WTC11 (cell line): ENCODE data around the gene NENF.

Experiments used
- ATF6 ChIP-seq: sonication (generic); formaldehyde crosslinking; IDR thresholded peaks from 2 replicates; pipeline ENCODE4 v1.8.1; 2023; ENCODE audit warnings: mild to moderate bottlenecking, missing genetic modification reagents
- CBFB ChIP-seq: sonication (generic); formaldehyde crosslinking; IDR thresholded peaks from 2 replicates; pipeline ENCODE4 v1.8.1; 2022; ENCODE audit warnings: mild to moderate bottlenecking, low read depth, missing genetic modification reagents
- CTCF ChIP-seq: fragments of 200-600 bp; IDR thresholded peaks from 2 replicates; pipeline ENCODE4 v1.8.0; 2022; ENCODE audit warnings: antibody characterized with exemption
- E2F4 ChIP-seq: sonication (generic); formaldehyde crosslinking; IDR thresholded peaks from 2 replicates; pipeline ENCODE4 v1.8.1; 2022; ENCODE audit warnings: low read depth, mild to moderate bottlenecking, moderate library complexity, missing genetic modification reagents, borderline replicate concordance
- FOXP4 ChIP-seq: sonication (generic); formaldehyde crosslinking; IDR thresholded peaks from 2 replicates; pipeline ENCODE4 v1.8.0; 2022; ENCODE audit warnings: mild to moderate bottlenecking, missing genetic modification reagents
- NR1H2 ChIP-seq: sonication (generic); formaldehyde crosslinking; IDR thresholded peaks from 2 replicates; pipeline ENCODE4 v1.9.0; 2021; ENCODE audit warnings: mild to moderate bottlenecking, moderate library complexity, missing genetic modification reagents
- TCF7 ChIP-seq: sonication (generic); formaldehyde crosslinking; IDR thresholded peaks from 2 replicates; pipeline ENCODE4 v1.8.0; 2022; ENCODE audit warnings: mild to moderate bottlenecking, low read depth, missing genetic modification reagents, moderate library complexity

- no peak for TF ChIP-seq CTCF
- no peak for TF ChIP-seq NR1H2
- TF ChIP-seq FOXP4 (CRISPR knock-in tag): no peak
- no peak for TF ChIP-seq E2F4 (CRISPR knock-in tag)
- no peak for TF ChIP-seq ATF6 (CRISPR knock-in tag)
- no peak for TF ChIP-seq TCF7 (CRISPR knock-in tag)
- TF ChIP-seq CBFB: no peak
These were observed 38.6 kb downstream of the NENF start for GRCh38 chr1:212471286-212471685.
